HG02981 (cell line): ENCODE measurements around the gene CAND2.

Source experiments
- ATAC-seq: cut with Tn5 transposase; IDR thresholded peaks from one replicate; pipeline ENCODE4 v1.9.1; 2021; ENCODE audit warnings: mild to moderate bottlenecking, moderate library complexity; ENCODE audit not compliant: unreplicated experiment

Gene CAND2

DNA sequence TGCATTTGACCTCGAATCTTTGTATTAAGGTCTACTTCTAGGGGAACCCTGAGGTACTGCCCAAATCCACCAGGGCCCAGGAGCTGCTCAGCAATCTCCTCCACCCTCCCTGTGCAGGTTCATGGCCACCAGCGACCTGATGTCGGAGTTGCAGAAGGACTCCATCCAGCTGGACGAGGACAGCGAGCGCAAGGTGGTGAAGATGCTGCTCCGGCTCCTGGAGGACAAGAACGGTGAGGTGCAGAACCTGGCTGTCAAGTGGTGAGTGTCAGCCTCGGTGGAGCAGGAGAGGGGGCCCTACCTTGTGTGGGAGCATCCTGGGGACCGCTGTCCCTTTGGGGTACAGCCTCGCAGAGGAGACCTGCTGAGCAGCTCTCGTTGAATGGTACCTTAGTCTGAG, 6.9 kb downstream of the CAND2 start:
- ATAC-seq: no peak

DNA sequence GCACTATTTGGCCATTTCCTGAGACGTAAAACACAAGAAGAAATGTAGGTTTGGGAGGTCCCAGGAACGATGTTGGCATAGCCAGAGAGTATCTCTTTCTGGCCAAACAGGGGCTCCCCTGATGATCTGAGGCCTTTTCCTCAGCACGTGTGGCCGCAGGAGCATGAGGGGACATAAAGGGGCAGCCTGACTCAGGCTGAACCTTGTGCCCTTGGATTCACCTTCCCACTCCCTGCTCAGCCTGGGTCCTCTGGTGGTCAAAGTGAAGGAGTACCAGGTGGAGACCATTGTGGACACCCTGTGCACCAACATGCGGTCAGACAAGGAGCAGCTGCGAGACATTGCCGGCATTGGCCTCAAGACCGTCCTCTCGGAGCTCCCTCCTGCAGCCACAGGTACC, 10.6 kb downstream of the CAND2 start:
- no peak for ATAC-seq

DNA sequence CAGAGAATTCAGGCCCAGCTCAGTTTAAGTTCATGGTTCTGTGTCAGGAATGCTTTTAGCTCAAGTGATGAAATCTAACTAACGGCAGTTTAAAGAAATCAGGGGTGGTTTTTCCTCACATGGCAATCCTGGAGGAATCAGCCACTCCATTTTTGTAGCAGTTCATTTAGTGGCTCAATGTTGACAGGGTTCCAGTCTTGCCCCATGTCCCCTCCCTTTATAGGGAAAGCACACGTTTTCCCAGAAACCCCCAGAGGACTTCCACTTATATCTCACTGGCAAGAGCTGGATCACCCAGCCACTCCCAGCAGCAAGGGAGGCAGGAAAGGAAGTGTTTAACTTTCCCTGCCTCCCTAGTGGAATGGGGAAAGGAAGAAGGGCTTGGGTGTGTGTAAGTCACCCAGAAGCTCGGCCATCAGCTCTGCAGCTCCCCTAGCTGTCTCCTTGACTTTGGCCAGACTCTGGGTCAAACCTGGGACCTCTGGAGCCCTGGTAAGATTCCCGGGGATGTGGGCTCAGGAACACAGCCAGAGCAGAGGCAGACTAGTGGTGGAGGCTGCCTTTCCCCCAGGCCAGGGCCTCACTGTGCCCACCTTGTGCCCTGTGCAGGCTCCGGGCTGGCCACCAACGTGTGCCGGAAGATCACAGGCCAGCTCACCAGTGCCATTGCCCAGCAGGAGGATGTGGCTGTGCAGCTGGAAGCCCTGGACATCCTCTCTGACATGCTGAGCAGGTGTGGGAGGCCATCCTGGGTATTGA, 11.3 kb downstream of the CAND2 start:
- ATAC-seq: no peak

DNA sequence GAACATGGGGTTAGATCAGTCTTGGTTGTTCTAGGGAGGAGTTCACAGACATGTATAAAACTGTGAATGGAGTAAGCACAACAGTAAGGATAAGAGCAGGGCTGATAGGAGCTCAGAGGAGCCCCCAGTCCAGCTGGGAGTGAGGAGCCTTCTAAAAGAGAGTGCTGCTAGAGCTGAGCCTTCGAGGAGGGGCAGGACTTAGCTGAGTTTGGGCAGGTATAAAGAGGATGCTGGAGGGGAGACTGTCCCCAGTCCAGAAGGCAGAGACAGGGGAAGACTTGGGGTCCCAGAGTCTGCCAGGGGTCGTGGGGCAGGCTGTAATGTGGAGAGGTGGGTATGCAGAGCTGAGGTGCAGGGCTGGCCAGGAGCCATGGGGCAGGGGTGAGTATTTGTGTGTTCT, 12.1 kb downstream of the CAND2 start:
- no peak for ATAC-seq

DNA sequence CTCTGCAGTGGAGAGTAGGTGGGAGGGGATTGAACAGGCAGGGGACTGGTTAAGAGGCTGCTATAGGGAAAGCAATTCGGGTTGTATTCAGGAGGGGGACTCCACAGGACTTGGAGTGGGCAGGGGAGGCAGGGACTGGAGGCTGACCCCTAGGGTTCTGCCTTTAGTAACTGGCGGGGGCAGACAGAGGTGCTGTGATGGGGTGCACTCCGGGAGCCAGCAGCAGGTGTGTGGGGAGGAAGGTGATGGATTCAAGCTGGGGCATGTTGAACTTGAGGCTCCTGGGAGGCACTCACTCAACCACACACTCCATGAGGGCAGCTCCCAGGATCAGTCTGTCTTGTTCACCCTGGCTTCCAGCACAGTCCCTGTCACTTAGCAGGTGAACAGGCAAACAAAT, 12.5 kb downstream of the CAND2 start:
- no peak for ATAC-seq

DNA sequence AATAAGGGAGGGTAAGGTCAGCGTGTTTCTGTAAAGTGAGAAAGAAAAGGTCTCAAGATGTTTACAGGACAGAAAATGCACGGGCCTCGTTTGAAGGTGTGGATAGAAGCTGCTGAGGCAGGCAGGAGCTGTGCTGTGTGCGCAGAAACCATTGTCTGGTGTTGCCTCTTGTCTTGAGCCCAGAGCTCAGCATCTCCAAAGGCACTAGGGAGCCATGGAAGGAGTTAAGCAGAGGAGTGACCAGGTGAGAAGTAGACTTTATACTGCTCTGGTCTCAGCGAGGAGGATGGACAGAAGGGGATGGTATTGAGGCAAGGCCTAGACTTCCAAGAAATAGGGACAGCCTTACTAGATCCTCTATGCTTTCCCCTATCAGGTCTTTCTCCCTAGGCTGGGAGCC, 13.0 kb downstream of the CAND2 start:
- ATAC-seq: no peak

DNA sequence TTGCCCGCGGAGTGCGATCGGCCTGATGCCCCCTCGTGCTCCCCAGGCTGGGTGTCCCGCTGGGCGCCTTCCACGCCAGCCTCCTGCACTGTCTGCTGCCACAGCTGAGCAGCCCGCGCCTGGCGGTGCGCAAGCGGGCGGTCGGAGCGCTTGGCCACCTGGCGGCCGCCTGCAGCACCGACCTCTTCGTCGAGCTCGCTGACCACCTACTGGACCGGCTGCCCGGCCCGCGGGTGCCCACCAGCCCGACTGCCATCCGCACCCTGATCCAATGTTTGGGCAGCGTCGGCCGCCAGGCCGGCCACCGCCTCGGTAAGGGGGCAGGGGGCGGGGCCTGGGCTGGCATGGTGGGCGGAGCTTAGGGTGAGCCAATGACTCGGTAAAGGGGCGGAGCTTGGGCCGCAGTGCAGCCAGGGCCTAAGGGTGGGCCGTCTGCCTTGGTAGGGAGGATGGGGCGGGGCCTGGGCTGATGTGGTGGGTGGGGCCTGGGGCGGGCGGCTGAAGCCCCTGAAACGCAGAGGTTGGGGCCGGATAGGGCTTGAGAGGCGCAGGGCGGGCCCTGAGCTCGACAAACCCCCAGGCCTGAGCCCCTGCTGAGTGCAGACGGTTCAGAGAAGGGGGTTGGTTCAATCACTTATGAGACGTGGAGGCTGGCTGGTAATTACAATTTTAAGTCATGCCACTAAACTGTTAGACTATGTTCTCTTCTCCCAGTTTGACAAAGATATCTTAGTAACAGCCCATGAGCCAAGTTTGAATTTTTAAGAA, 13.7 kb downstream of the CAND2 start:
- ATAC-seq: peak; percentile 99

DNA sequence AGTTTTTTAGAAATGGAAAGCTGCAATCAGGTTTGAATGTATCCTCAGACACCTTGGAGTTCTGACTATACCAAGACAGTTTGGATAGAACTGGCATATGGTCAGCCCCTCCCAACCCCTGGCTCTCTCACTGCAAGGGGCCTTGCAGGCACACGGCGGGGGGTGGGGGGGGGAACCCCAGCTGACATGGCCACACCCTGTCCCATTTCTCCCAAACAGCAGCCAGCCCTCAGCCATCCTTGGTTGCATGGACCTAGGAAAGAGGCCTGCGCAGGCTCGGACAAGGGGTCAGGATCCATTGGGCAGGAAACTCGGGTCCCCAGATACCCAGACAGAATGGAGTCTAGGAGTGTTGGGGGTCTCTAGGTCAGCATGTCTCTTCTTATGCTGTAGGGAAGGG, 14.5 kb downstream of the CAND2 start:
- no peak for ATAC-seq

DNA sequence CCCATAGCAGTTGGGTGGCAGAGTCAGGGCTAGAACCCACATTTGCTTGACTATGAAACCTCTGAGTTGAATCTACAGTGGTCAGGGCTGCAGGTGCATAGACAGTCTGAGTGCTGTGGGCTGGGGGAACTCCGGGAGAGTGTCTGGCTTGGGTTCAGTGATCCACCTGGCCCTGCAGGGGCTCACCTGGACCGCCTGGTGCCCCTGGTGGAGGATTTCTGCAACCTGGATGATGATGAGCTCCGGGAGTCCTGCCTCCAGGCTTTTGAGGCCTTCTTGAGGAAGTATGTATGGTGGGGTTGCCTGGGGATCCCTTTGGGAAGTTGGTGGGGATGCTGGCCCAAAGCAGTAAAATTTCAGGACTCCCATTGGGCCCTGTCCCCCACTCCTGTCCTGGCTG, 16.3 kb downstream of the CAND2 start:
- ATAC-seq: no peak

DNA sequence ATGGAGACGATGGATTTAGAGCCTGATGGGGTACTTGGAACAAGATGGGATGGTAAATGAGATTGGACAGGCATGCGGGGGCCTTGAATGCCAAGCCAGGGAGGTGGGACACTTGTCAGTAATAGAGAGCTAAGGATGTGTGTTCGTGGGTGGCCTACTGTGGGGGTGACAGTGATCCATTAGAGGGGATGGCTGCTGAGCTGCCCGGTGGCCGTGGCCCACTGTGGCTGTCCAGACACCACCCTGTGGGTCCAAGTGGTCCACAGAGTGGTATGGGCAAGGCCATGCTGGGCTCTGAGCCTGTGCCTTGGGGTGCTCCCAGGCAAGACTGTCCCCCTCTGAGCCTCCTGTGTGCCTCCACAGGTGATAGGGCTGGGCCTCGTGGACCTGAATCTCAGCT, 17.5 kb downstream of the CAND2 start:
- no peak for ATAC-seq

DNA sequence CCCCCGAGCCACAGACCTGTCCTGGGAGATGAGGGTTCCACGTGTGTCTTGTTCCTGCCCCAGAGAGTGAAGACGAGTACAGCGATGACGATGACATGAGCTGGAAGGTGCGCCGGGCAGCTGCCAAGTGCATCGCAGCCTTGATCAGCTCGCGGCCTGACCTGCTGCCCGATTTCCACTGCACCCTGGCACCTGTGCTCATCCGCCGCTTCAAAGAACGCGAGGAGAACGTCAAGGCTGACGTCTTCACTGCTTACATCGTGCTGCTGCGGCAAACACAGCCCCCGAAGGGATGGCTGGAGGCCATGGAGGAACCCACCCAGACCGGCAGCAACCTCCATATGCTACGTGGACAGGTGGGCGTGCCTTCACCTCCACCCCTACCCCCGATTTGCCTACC, 18.6 kb downstream of the CAND2 start:
- ATAC-seq: no peak

DNA sequence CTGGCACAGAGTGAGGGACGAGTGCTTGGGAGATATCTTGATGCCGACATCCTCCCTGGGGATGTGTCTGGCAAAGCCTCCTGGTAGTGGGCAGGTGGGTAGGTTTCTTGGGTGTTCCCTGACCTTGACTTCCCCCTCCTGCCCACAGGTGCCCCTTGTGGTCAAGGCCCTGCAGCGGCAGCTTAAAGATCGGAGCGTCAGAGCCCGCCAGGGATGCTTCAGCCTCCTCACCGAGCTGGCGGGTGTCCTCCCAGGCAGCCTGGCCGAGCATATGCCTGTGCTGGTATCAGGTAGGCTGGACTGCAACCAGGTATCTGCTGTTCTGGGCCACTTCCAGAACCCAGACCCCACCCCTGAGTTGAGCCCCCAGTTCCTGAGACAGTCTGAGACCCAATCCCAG, 19.2 kb downstream of the CAND2 start:
- ATAC-seq: no peak

DNA sequence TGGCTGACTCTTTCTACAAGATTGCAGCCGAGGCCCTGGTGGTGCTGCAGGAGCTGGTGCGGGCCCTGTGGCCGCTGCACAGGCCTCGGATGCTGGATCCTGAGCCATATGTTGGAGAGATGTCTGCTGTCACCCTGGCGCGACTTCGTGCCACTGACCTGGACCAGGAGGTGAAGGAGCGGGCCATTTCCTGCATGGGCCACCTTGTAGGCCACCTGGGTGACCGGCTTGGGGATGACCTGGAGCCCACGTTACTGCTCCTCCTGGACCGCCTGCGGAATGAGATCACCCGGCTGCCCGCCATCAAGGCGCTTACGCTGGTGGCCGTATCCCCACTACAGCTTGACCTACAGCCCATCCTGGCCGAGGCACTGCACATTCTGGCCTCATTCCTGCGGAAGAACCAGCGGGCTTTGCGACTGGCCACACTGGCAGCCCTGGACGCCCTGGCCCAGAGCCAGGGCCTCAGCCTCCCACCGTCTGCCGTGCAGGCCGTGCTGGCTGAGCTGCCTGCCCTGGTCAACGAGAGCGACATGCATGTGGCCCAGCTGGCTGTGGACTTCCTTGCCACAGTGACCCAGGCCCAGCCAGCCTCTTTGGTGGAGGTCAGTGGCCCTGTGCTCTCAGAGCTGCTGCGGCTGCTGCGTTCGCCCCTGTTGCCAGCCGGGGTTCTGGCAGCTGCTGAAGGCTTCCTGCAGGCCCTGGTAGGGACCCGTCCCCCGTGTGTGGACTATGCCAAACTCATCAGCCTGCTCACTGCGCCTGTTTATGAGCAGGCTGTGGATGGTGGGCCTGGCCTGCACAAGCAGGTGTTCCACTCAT, 20.3 kb downstream of the CAND2 start:
- ATAC-seq: no peak

DNA sequence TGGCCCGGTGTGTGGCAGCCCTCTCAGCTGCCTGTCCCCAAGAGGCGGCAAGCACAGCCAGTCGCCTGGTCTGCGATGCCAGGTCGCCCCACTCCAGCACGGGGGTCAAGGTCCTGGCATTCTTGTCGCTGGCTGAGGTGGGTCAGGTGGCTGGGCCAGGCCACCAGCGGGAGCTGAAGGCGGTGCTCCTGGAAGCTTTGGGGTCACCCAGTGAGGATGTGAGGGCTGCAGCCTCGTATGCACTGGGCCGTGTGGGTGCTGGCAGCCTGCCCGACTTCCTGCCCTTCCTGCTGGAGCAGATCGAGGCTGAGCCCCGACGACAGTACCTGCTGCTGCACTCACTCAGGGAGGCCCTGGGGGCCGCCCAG, 20.8 kb downstream of the CAND2 start:
- ATAC-seq: no peak

DNA sequence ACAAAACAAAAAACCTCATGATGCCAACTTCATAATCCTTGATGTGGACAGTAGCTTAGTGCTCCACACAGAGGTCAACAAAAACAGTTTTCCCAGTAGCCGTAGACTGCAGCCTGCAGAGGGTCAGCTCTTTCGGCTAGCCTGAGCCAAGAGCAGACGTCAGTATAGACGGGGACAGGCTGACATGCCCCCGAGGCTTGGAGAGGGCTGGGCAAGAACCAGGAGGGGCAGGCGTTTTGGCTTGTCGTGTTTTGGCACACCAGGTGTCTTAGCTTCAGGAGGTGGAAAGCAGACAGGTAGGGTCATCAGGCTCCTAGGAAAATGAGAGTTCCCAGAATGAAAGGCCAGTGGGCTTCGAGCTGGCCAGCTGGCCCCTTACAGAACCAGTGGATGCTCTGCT, 21.8 kb downstream of the CAND2 start:
- ATAC-seq: no peak

DNA sequence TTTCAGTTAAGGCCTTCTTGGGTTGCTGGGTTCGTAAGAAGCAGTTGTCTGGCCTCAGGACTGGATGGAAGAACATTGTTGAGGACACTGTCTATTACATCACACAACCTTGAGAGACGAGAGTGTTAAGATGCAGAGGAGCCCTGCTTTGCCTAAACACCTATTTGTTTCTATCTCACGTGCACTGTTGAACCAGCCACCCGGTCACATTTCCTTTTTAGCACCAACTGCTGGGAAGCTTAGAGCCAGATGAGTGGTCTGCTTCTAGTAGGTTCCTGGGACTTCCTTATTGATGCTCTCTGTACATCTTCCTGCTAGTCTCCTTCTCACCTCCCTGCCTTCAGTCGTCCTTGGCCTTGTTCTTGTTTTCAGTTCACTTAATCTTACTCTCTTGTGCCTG, 22.3 kb downstream of the CAND2 start:
- ATAC-seq: no peak

DNA sequence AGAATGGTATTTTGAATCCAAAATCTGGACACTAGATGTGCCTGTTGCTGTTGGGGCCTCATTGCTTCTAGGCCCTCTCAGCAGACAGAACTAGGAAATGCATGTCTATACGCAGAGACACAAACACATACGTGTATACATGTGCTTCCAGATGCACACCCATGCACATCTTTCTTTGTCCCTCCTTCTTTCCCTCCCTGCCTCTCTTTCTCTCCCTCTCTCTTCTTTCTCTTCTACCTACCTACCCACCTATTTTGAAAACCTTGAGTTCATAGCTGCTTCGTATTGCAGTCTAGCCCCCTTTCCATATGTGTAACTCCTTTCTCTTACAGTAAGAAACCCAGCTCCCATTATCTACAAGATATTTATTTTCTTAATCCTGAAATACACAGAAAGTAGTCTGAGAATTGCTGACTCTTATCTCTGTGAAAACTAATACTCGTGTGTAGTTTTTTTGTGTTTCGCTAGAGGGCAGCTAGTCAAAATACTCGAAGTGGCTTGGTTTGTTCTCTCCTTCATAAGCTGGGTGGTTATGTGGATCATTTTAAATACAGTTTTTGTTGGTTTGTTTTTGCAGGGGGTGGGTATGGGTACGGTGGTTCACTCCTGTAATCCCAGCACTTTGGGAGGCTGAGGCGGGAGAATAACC, 26.4 kb downstream of the CAND2 start:
- ATAC-seq: no peak

DNA sequence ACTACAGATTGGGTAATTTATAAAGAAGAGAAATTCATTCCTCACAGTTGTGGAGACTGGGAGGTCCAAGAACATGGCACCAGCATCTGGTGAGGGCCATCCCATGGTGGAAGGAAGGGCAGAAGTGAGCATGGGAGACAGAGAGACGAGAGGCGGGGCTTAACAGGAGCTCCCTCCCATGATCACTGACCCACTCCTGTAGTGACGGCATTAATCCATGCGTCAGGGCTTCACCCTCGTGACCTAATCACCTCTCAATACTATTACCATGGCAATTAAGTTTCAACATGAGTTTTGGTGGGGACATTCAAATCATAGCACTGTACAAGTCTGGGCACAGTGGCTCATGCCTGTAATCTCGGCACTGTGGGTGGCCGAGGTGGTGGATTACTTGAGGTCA, 27.8 kb downstream of the CAND2 start:
- ATAC-seq: no peak

DNA sequence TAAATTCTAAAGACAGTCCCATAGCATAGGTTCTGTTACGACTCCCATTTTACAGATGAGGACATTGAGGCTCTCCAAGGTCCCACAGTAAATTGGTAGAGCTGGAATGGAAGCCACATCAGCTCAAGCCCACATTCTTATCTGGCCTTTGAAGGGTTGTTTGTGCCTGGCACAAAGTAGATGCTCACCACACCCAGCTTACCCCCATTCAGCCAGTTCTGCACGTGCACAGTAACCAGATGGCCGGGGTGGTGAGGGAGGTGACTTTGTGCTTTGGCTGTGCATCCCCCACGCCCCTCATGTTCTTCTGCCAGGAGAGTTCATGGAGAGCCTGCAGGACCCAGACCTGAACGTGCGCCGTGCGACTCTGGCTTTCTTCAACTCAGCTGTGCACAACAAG, 28.7 kb downstream of the CAND2 start:
- ATAC-seq: no peak

DNA sequence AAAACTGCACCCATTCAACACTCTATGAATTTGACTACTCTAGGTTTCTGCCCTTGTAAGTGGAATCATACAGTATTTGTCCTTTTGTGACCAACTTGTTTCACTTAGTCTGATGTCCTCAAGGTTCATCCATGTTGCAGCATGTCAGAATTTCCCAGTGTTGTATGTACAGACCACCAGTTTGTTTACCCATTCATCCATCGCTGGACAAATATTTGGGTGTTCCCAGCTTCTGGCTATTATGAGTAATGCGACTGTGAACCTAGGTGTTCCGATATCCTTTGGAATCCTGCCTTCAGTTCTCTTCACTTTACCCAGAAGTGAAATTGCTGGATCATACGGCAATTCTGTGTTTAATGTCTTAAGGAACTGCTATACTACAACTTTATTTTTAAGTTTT, 32.3 kb downstream of the CAND2 start:
- no peak for ATAC-seq

DNA sequence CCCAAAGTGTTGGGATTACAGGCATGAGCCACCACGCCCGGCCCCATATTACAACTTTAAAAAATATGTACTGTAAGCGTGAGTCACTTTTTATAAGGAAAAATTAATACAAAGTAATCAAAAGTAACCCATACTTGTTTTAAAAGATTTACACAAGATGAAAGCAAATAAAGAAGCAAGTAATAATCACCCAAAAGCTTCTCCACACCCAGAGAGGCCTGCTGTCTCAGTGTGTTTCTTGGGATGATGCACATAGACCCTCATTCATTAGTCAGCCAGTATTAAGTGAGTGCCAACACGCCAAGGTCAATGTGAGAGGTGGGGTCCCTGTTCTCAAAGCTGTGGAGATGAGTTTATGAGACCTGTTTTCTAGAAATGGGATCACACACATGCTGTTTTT, 32.9 kb downstream of the CAND2 start:
- ATAC-seq: no peak
